Measurements from ENCODE around the gene PDCD7. TPM values are rescaled to one million over a fixed set of nuclear protein-coding genes. Genes with fewer than 3 reads are reported as not detected.

PDCD7 gene
- total and polyA plus RNA-seq, 2 of the 4 experiments (the other 2 are of a cell fraction): 4.7 to 12.3 TPM

DNA sequence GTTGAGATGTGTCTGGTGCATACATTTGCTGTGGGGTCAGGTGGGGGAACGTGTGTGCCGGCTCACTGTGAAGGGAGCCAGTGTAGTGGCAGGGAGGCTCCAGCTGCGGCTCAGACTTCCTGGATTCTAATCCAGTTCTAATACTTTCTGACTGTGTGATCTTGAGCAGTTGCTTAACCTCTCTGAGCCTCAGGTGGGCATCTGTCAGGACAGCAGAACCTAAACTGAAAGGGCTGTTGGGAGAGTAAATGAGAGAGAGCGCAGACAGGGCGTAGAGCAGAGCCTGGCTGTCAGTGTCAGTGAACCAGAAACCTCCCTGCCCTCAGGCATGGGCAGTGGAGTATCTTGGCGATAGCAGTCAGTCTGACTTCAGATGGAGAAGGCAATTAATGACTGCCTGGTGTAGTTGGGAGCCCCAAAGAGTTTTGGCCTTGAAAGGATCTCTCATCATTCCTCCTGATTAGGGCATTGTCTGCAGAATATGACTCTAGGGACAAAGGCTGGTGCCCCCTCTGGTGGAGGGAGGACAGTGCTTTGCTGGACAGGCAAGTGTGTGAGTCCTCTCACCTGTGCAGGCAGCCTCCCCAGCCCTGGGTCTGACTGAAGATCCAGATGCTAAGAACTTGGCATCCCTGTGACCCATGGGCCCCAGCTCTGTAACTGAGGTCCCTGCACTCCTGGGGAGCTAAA, 47.5 kb downstream of the PDCD7 start:
- no peaks in the 10 kb centered on the region for H3K79me1 ChIP-seq (ENCODE audit: low read depth in 1 of 2, low read length in 2 of 2)
- no peak overlapping the region for H2BK5ac ChIP-seq (ENCODE audit: low read depth, low read length, poor library complexity, severe bottlenecking)
- no peak overlapping the region for H4K8ac ChIP-seq (ENCODE audit: low read depth in 2 of 2, low read length in 2 of 2)
- no peak overlapping the region for H2BK120ac ChIP-seq (ENCODE audit: low read depth, low read length)
- H3K9me3 ChIP-seq (ENCODE audit: control insufficient read depth, insufficient read depth, low read length): no peaks in the 10 kb centered on the region
- H2AK5ac ChIP-seq (ENCODE audit: low read depth, low read length): peak overlapping the region; percentile 38; the same call in 1 of the 2 replicates
- H2AK9ac ChIP-seq (replicated peaks; ENCODE audit: low read depth, low read length, poor library complexity): no peak overlapping the region
- no peak overlapping the region for H3K27ac ChIP-seq (ENCODE audit: insufficient read depth, low read length)
- H3K4me3 ChIP-seq (ENCODE audit: insufficient read depth, low read depth, low read length): no peak overlapping the region
- intact Hi-C loops (cut with micrococcal nuclease) (no loop called here), dilution Hi-C loops (cut with HindIII; ENCODE audit: low sequenced_read_pairs, unreplicated experiment) (no loop called here), in situ Hi-C loops (cut with MboI; ENCODE audit: low sequenced_read_pairs) (loop anchor here (5.0 to 10.0 kb wide), 2 partner anchors 34 to 51 kb away; no protein-coding TSS in a partner anchor)
- H3K18ac ChIP-seq (ENCODE audit: low read depth, low read length): no peak overlapping the region
- ChIA-PET CTCF (interaction anchor here (0.8 to 4.4 kb wide), 3 partner anchors 25 to 71 kb away, joined by 3 to 74 read pairs (median 3); no protein-coding TSS in a partner anchor), POLR2A (ENCODE audit: unreplicated experiment) (interaction anchor here (0.6 kb wide), 1 partner anchor 33 kb away, joined by 6 read pairs; no protein-coding TSS in a partner anchor)
- no peak overlapping the region for H2AFZ ChIP-seq (replicated peaks; ENCODE audit: low read length, poor library complexity)
- no peak overlapping the region for H2BK15ac ChIP-seq (ENCODE audit: low read depth, low read length)
- no peak overlapping the region for H3K56ac ChIP-seq (ENCODE audit: extremely low read depth, insufficient read depth, low read length)
- H3K9ac ChIP-seq (ENCODE audit: low read depth, low read length): no peak overlapping the region
- H3K23ac ChIP-seq (ENCODE audit: low read depth, low read length): no peak overlapping the region
- H3K4ac ChIP-seq (ENCODE audit: low read depth, low read length): no peak overlapping the region
- no peaks in the 10 kb centered on the region; the same call in none of the 2 replicates for H4K20me1 ChIP-seq (ENCODE audit: insufficient read depth, low read length)
- H4K5ac ChIP-seq (ENCODE audit: low read depth, low read length): no peak overlapping the region
- peaks cover 36% of the 10 kb centered on the region for H3K4me1 ChIP-seq (ENCODE audit: control insufficient read depth, insufficient read depth, low read length)
- H3K36me3 ChIP-seq (ENCODE audit: control insufficient read depth, insufficient read depth, low read length): no peaks in the 10 kb centered on the region
- H3K27me3 ChIP-seq (ENCODE audit: control insufficient read depth, insufficient read depth, low read length): peaks cover 40% of the 10 kb centered on the region
- no peak overlapping the region for H2BK20ac ChIP-seq (ENCODE audit: low read depth, low read length)
- no TSS peak for BruUV-seq (replicated peaks)
- no peak overlapping the region for H4K91ac ChIP-seq (ENCODE audit: insufficient read depth, low read depth, low read length)
- no peaks in the 10 kb centered on the region for H3K9me1 ChIP-seq (ENCODE audit: insufficient read depth, low read length)
- 100% methylated on average over 1 of the region's 6 CpGs; no CpG with 5 or more reads in 1 of the 2 experiments for WGBS, 2 experiments (ENCODE audit: extremely low coverage in 2 of 2, insufficient read length in 1 of 2)
- no peak overlapping the region for H3K14ac ChIP-seq (replicated peaks; ENCODE audit: low read depth, low read length)
- TF ChIP-seq, protein P1, sequence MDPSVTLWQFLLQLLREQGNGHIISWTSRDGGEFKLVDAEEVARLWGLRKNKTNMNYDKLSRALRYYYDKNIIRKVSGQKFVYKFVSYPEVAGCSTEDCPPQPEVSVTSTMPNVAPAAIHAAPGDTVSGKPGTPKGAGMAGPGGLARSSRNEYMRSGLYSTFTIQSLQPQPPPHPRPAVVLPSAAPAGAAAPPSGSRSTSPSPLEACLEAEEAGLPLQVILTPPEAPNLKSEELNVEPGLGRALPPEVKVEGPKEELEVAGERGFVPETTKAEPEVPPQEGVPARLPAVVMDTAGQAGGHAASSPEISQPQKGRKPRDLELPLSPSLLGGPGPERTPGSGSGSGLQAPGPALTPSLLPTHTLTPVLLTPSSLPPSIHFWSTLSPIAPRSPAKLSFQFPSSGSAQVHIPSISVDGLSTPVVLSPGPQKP (IDR thresholded peaks at IDR 0.05; ENCODE audit: borderline replicate concordance, low read depth, low read length): no peak
- TF ChIP-seq, protein P2, sequence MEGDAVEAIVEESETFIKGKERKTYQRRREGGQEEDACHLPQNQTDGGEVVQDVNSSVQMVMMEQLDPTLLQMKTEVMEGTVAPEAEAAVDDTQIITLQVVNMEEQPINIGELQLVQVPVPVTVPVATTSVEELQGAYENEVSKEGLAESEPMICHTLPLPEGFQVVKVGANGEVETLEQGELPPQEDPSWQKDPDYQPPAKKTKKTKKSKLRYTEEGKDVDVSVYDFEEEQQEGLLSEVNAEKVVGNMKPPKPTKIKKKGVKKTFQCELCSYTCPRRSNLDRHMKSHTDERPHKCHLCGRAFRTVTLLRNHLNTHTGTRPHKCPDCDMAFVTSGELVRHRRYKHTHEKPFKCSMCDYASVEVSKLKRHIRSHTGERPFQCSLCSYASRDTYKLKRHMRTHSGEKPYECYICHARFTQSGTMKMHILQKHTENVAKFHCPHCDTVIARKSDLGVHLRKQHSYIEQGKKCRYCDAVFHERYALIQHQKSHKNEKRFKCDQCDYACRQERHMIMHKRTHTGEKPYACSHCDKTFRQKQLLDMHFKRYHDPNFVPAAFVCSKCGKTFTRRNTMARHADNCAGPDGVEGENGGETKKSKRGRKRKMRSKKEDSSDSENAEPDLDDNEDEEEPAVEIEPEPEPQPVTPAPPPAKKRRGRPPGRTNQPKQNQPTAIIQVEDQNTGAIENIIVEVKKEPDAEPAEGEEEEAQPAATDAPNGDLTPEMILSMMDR (conservative IDR thresholded peaks at IDR 0.05; ENCODE audit: low read depth, low read length): peak; percentile 45
- TF ChIP-seq RAD21 (IDR thresholded peaks at IDR 0.05; ENCODE audit: low read length) (peak; percentile 40), SMC3 (IDR thresholded peaks at IDR 0.05; ENCODE audit: low read depth, low read length) (peak; percentile 32; the same call in 1 of the 2 replicates)
- DNase-seq (peak; percentile 16), ATAC-seq (ENCODE audit: low read depth) (no peak)
- no peak overlapping the region for H3K4me2 ChIP-seq (ENCODE audit: low read depth, low read length)
